AG09319 (cell line): ENCODE data around the gene NELFCD.

Experiments
- DNase-seq: peaks from one replicate; pipeline ENCODE4 v3.0.0-alpha.2; 2010; ENCODE audit warnings: low read depth; ENCODE audit errors: extremely low read depth
- TF ChIP-seq, protein P1 (sequence below): IDR thresholded peaks from 2 replicates; pipeline ENCODE4 v1.5.1; 2011; ENCODE audit warnings: low read depth, mild to moderate bottlenecking, inconsistent platforms, low read length, moderate library complexity

Gene NELFCD

DNA sequence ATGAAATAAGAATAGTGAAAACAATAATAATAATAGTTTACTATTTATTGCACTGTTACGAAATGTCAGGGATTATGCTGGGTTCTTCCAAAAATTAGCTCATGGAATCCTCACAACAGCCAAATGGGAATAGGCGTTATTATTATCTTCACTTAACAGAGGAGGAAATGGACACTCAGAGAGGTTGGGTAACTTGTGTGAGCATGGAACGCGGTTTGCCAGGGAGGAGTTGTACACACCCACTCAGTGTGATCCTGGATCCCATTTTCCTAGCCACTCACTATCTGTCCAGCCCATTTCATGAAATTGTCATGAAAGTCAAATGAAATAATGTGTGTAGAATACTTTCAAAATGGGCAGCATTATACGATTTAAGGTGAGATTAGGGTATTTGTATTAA, 4.6 kb downstream of the NELFCD start:
- TF ChIP-seq, protein P1, sequence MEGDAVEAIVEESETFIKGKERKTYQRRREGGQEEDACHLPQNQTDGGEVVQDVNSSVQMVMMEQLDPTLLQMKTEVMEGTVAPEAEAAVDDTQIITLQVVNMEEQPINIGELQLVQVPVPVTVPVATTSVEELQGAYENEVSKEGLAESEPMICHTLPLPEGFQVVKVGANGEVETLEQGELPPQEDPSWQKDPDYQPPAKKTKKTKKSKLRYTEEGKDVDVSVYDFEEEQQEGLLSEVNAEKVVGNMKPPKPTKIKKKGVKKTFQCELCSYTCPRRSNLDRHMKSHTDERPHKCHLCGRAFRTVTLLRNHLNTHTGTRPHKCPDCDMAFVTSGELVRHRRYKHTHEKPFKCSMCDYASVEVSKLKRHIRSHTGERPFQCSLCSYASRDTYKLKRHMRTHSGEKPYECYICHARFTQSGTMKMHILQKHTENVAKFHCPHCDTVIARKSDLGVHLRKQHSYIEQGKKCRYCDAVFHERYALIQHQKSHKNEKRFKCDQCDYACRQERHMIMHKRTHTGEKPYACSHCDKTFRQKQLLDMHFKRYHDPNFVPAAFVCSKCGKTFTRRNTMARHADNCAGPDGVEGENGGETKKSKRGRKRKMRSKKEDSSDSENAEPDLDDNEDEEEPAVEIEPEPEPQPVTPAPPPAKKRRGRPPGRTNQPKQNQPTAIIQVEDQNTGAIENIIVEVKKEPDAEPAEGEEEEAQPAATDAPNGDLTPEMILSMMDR: no peak
- DNase-seq: no peak

DNA sequence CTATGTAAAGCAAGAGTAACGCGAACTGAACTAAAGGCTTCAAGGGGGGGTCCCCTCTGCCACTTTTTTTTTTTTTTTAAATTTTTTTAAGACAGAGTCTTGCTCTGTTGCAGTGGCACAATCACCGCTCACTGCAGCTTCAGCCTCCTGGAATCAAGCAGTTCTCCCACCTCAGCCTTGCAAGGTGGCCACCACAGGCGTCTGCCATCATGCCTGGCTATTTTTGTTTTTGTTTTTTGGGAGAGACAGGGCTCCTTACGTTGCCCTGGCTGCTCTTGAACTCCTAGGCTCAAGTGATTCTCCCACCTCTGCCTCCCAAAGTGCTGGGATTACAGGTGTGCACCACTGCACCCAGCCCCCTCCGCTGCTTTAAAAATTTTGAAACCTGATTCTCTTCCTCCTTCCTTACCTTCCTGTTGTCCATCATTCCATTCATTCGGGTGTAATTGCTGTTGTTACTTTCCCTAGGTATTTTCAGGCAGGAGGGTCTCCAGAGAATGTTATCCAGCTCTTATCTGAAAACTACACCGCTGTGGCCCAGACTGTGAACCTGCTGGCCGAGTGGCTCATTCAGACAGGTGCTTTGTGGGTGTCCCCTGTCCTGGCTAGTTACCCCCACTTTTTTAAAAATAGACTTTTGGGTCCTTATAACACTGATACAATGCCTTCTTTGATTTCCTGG, 5.4 kb downstream of the NELFCD start:
- TF ChIP-seq, protein P1: no peak
- no peak for DNase-seq

DNA sequence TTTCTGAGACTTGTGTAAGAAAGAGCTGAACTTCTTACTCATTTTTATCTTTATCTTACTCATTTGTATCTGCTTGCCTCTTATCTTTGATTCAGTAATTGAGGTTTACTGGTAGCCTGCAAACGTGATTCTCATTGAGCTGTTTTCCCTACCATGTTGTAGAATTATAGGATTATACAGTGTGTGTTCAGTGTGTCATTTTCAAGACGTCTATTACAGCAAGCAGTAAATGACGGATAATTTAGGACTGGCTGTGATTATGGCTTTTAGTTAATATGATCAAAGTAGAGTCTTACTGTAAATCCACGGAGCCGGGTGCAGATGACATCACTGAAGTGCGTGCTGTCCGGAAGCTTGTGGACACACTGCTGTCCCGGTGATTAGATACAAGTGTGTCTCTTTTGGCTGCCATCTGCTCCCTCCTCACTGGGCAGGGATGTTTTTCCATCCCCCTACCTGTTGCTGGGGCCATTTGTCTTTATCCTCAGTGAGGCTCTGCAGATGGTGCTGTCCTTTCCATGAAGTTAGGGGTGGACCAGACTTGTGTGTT, 6.0 kb downstream of the NELFCD start:
- DNase-seq: no peak
- TF ChIP-seq, protein P1: no peak

DNA sequence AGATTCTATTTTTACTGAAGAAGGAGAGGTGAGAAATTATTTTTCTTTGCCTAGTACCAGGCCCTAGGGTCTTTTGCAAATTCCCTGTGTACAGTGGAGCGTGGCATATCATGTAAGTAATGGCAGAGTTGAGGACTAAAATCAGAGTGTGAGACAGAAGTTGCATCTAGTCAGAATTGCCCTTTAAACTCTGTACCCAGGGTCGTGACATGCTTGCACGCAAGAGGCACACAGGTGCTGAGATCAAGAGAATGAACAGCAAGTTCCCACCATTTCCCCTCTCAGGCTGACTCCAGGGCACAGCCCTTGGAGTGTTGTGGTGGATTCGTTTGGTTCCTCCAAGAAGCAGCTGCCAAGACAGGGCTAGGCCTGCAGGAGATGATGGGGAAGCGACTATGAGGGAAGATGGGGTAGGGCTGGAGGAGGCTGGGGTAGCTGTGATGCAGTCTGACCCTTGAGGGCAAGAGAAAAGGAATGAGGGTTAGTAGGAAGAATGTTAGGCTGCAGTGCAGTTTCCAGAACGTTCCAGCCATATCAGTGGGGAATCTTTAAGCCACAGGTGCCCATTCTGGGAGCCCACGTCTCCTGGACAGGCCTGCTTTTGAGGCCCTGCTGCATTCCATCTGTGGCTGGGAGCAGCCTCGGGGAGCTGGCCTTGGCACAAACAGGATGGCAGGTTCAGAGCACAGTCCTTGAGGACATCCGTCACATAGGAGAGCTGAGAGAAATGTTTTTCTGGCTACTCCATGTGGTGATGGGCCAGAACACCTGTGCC, 6.9 kb downstream of the NELFCD start:
- TF ChIP-seq, protein P1: no peak

DNA sequence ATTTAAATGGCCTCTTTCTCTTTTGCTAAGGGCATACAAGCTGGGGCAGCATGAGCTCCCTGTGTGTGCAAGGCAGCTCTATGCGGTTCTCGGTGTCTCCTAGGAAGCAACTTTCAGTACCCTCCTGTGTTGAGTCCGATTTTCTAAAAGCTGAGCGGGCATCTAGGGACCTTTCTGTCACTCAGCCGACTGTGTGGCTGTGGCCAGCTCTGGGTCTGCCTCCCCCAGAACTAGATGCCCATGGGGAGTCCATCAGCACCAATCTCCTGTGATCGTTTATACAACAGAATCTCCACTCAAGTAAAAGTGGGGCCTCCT, 7.5 kb downstream of the NELFCD start:
- DNase-seq: no peak
- TF ChIP-seq, protein P1: no peak

More for the DNA sequence above, 6.9 kb downstream of the NELFCD start:
- no peak for DNase-seq

DNA sequence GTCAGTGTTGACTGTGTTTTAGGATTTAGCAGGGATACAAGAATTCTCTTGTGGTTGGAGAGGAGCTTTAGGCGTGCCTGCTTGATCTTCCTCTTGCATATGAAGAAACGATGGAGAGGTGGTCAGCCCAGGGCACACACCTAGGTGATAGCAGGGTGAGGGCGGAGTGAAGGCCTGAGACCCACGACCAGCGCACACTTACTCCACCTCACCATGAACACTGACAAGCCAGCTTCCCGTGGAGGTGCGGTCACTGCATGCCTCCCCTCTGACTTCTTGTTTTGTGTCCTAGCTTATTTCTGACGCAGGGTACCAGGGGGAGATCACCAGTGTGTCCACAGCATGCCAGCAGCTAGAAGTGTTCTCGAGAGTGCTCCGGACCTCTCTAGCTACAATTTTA, 8.1 kb downstream of the NELFCD start:
- no peak for DNase-seq
- TF ChIP-seq, protein P1: no peak
